Measurements from ENCODE around the gene ATIC. TPM values are rescaled to one million over a fixed set of nuclear protein-coding genes. Genes with fewer than 3 reads are reported as not detected.

The ATIC gene
- polyA plus RNA-seq, 1 donor from 2014 or later: 9.5 TPM

GRCh38 chr2:215280326-215280725, 31.5 kb upstream of the ATIC start:
- no peaks in the 10 kb centered on the region for H3K9me3 ChIP-seq (ENCODE audit: low read length)
- H3F3A ChIP-seq (ENCODE audit: insufficient read depth, low read length, poor library complexity, severe bottlenecking): no peaks in the 10 kb centered on the region
- H3K27me3 ChIP-seq (ENCODE audit: insufficient read depth, low read depth, low read length): no peaks in the 10 kb centered on the region
- no peaks in the 10 kb centered on the region for H3K36me3 ChIP-seq (ENCODE audit: insufficient read depth, low read length)
- H3K9me2 ChIP-seq (ENCODE audit: insufficient read depth, low read length): no peaks in the 10 kb centered on the region
- H3K27ac ChIP-seq (ENCODE audit: low read length): no peak overlapping the region
- no peaks in the 10 kb centered on the region for H4K20me1 ChIP-seq (ENCODE audit: insufficient read depth)
- H3K79me2 ChIP-seq (replicated peaks; ENCODE audit: insufficient read depth, low read length): no peaks in the 10 kb centered on the region
- TF ChIP-seq MXI1 (conservative IDR thresholded peaks at IDR 0.05; ENCODE audit: poor library complexity, severe bottlenecking) (no peak), POLR2AphosphoS5 (IDR thresholded peaks at IDR 0.05) (no peak)
- H3K4me3 ChIP-seq (ENCODE audit: low read length): no peak overlapping the region
- no peak overlapping the region for H3K4me2 ChIP-seq (ENCODE audit: low read length)
- H3K9ac ChIP-seq (ENCODE audit: low read length): no peak overlapping the region
- no peak overlapping the region for H2AFZ ChIP-seq (ENCODE audit: low read depth, low read length)

- Histone ChIP-seq H3K9me3 (ENCODE audit: low read length) (no peaks in the 10 kb centered on the region), H3K4me3 (ENCODE audit: low read length) (no peak overlapping the region), H3K79me2 (replicated peaks; ENCODE audit: insufficient read depth, low read length) (no peaks in the 10 kb centered on the region), H3K27ac (ENCODE audit: low read length) (no peak overlapping the region), H3K9ac (ENCODE audit: low read length) (no peak overlapping the region), H3K27me3 (ENCODE audit: insufficient read depth, low read depth, low read length) (no peaks in the 10 kb centered on the region), H3K9me2 (ENCODE audit: insufficient read depth, low read length) (no peaks in the 10 kb centered on the region), H3F3A (ENCODE audit: insufficient read depth, low read length, poor library complexity, severe bottlenecking) (no peaks in the 10 kb centered on the region), H3K4me2 (ENCODE audit: low read length) (no peak overlapping the region), H2AFZ (ENCODE audit: low read depth, low read length) (no peak overlapping the region), H4K20me1 (ENCODE audit: insufficient read depth) (no peaks in the 10 kb centered on the region), H3K36me3 (ENCODE audit: insufficient read depth, low read length) (no peaks in the 10 kb centered on the region)
- TF ChIP-seq POLR2AphosphoS5 (IDR thresholded peaks at IDR 0.05) (no peak), MXI1 (conservative IDR thresholded peaks at IDR 0.05; ENCODE audit: poor library complexity, severe bottlenecking) (no peak), EZH2 (IDR thresholded peaks at IDR 0.05; ENCODE audit: borderline replicate concordance, insufficient read depth, low read length, poor library complexity, severe bottlenecking) (no peak), SMC3 (conservative IDR thresholded peaks at IDR 0.05; ENCODE audit: poor library complexity) (no peak), EP300 (conservative IDR thresholded peaks at IDR 0.05; ENCODE audit: poor library complexity, severe bottlenecking) (no peak), TAF1 (IDR thresholded peaks at IDR 0.05; ENCODE audit: low read depth) (no peak), REST (IDR thresholded peaks at IDR 0.05; ENCODE audit: borderline replicate concordance) (no peak), RAD21 (conservative IDR thresholded peaks at IDR 0.05) (no peak)
- TF ChIP-seq, protein P1, sequence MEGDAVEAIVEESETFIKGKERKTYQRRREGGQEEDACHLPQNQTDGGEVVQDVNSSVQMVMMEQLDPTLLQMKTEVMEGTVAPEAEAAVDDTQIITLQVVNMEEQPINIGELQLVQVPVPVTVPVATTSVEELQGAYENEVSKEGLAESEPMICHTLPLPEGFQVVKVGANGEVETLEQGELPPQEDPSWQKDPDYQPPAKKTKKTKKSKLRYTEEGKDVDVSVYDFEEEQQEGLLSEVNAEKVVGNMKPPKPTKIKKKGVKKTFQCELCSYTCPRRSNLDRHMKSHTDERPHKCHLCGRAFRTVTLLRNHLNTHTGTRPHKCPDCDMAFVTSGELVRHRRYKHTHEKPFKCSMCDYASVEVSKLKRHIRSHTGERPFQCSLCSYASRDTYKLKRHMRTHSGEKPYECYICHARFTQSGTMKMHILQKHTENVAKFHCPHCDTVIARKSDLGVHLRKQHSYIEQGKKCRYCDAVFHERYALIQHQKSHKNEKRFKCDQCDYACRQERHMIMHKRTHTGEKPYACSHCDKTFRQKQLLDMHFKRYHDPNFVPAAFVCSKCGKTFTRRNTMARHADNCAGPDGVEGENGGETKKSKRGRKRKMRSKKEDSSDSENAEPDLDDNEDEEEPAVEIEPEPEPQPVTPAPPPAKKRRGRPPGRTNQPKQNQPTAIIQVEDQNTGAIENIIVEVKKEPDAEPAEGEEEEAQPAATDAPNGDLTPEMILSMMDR (IDR thresholded peaks at IDR 0.05; ENCODE audit: poor library complexity, severe bottlenecking): no peak
Observed at GRCh38 chr2:215283221-215283620, 28.6 kb upstream of the ATIC start.

GRCh38 chr2:215286309-215286708, 25.6 kb upstream of the ATIC start:
- H3K9me3 ChIP-seq (ENCODE audit: low read length): no peaks in the 10 kb centered on the region
- no peaks in the 10 kb centered on the region for H3F3A ChIP-seq (ENCODE audit: insufficient read depth, low read length, poor library complexity, severe bottlenecking)
- no peak overlapping the region for H3K27ac ChIP-seq (ENCODE audit: low read length)
- no peak overlapping the region for H3K4me2 ChIP-seq (ENCODE audit: low read length)
- peak overlapping the region; percentile 9 for H3K4me3 ChIP-seq (ENCODE audit: low read length)
- no peaks in the 10 kb centered on the region for H3K9me2 ChIP-seq (ENCODE audit: insufficient read depth, low read length)
- no peaks in the 10 kb centered on the region for H3K27me3 ChIP-seq (ENCODE audit: insufficient read depth, low read depth, low read length)
- no peak overlapping the region for H2AFZ ChIP-seq (ENCODE audit: low read depth, low read length)
- no peaks in the 10 kb centered on the region for H3K79me2 ChIP-seq (replicated peaks; ENCODE audit: insufficient read depth, low read length)
- peak; percentile 92 for TF ChIP-seq REST (IDR thresholded peaks at IDR 0.05; ENCODE audit: borderline replicate concordance)
- no peak for TF ChIP-seq MXI1 (conservative IDR thresholded peaks at IDR 0.05; ENCODE audit: poor library complexity, severe bottlenecking)
- no peak for TF ChIP-seq SMC3 (conservative IDR thresholded peaks at IDR 0.05; ENCODE audit: poor library complexity)
- TF ChIP-seq POLR2AphosphoS5 (IDR thresholded peaks at IDR 0.05): no peak
- no peak for TF ChIP-seq EZH2 (IDR thresholded peaks at IDR 0.05; ENCODE audit: borderline replicate concordance, insufficient read depth, low read length, poor library complexity, severe bottlenecking)
- no peaks in the 10 kb centered on the region for H3K36me3 ChIP-seq (ENCODE audit: insufficient read depth, low read length)
- H3K9ac ChIP-seq (ENCODE audit: low read length): no peak overlapping the region
- no peaks in the 10 kb centered on the region for H4K20me1 ChIP-seq (ENCODE audit: insufficient read depth)

Data from neural cell (in vitro differentiated cells).